Measurements from ENCODE around the gene CSKMT.
"Not testable (repeated sequence)": the region's sequence is repeated elsewhere in the genome, so short reads cannot be mapped to it uniquely, and the experiment has no call there.

CSKMT gene

GRCh38 chr11:62689421-62690183, 24.5 kb downstream of the CSKMT start, which contains the start of gene LRRN4CL:
LRRN4CL (minus strand) TSS chr11:62689530; CDS start chr11:62688508, 1,022 bp downstream.
- no peak for DNase-seq (ENCODE audit: low read depth)

- DNase-seq (ENCODE audit: low read depth), result not testable (repeated sequence)
Measured at GRCh38 chr11:62693624-62694023, 28.5 kb downstream of the CSKMT start.

GRCh38 chr11:62694455-62695167, 29.5 kb downstream of the CSKMT start:
- peak; percentile 52 for DNase-seq (ENCODE audit: low read depth)

GRCh38 chr11:62702246-62702645, 37.1 kb downstream of the CSKMT start:
- DNase-seq (ENCODE audit: low read depth), result no peak

GRCh38 chr11:62703921-62704320, 38.8 kb downstream of the CSKMT start:
- DNase-seq (ENCODE audit: low read depth), result not testable (repeated sequence)

- DNase-seq (ENCODE audit: low read depth), result no peak
Measured at GRCh38 chr11:62705413-62705812, 40.3 kb downstream of the CSKMT start.

GRCh38 chr11:62705880-62706849, 41.1 kb downstream of the CSKMT start:
- DNase-seq (ENCODE audit: low read depth), result peak; percentile 92

- DNase-seq (ENCODE audit: low read depth), result no peak
Measured at GRCh38 chr11:62706850-62707247, 41.7 kb downstream of the CSKMT start.

GRCh38 chr11:62707277-62707861, 42.3 kb downstream of the CSKMT start, which contains the start of the genes BSCL2 and GNG3:
BSCL2 (minus strand) TSS chr11:62707424; CDS start chr11:62707195, 229 bp downstream.
GNG3 (plus strand) TSS chr11:62707676; CDS start chr11:62708296, 620 bp downstream.
- no peak for DNase-seq (ENCODE audit: low read depth)

- DNase-seq (ENCODE audit: low read depth), result no peak
Measured at GRCh38 chr11:62708392-62708791, 43.3 kb downstream of the CSKMT start.

GRCh38 chr11:62708793-62709192, 43.7 kb downstream of the CSKMT start:
- DNase-seq (ENCODE audit: low read depth), result peak; percentile 34

- peak; percentile 94 for DNase-seq (ENCODE audit: low read depth)
Measured at GRCh38 chr11:62709247-62710000, 44.3 kb downstream of the CSKMT start.

- no peak for DNase-seq (ENCODE audit: low read depth)
Measured at GRCh38 chr11:62710001-62710345, 44.9 kb downstream of the CSKMT start.

GRCh38 chr11:62712276-62712812, 47.2 kb downstream of the CSKMT start:
- no peak for DNase-seq (ENCODE audit: low read depth)

GRCh38 chr11:62712861-62713260, 47.7 kb downstream of the CSKMT start:
- no peak for DNase-seq (ENCODE audit: low read depth)

GRCh38 chr11:62713343-62713742, 48.2 kb downstream of the CSKMT start:
- DNase-seq (ENCODE audit: low read depth), result no peak

GRCh38 chr11:62715150-62716130, 50.3 kb downstream of the CSKMT start:
- no peak for DNase-seq (ENCODE audit: low read depth)

- DNase-seq (ENCODE audit: low read depth), result no peak
Measured at GRCh38 chr11:62716206-62716605, 51.1 kb downstream of the CSKMT start.

- no peak for DNase-seq (ENCODE audit: low read depth)
Measured at GRCh38 chr11:62716816-62717215, 51.7 kb downstream of the CSKMT start.

Data from activated T-helper 1 cell treated with Interleukin-2 at 50 U/mL for 16 hours (primary cell).